Type B pancreatic cell (in vitro differentiated cells): ENCODE measurements around the gene IMMP2L. TPM values are rescaled to one million over a fixed set of nuclear protein-coding genes. Genes with fewer than 3 reads are reported as not detected.

Source experiments
- DNase-seq: peaks from one replicate; pipeline ENCODE4 v3.0.0; 2021; ENCODE audit warnings: mixed read lengths; ENCODE audit not compliant: unreplicated experiment; ENCODE audit errors: extremely low spot score
- H3K27ac Mint-ChIP-seq: 2 replicates; pipeline ENCODE4 v1.8.0; 2021; ENCODE audit warnings: mild to moderate bottlenecking, mixed read lengths
- H3K27me3 Mint-ChIP-seq: 2 replicates; pipeline ENCODE4 v1.8.0; 2021; ENCODE audit warnings: mixed read lengths
- H3K36me3 Mint-ChIP-seq: 2 replicates; pipeline ENCODE4 v1.8.0; 2021; ENCODE audit warnings: mixed read lengths
- H3K4me1 Mint-ChIP-seq: one replicate; pipeline ENCODE4 v1.8.0; 2021; ENCODE audit warnings: mixed read lengths; ENCODE audit not compliant: unreplicated experiment
- H3K4me3 Mint-ChIP-seq: 2 replicates; pipeline ENCODE4 v1.8.0; 2021; ENCODE audit warnings: mild to moderate bottlenecking, mixed read lengths
- H3K9me3 Mint-ChIP-seq: 2 replicates; pipeline ENCODE4 v1.8.0; 2021; ENCODE audit warnings: mixed read lengths
- CTCF ChIP-seq: fragments of 200-600 bp; sonication (generic); conservative IDR thresholded peaks from 2 replicates; pipeline ENCODE4 v1.5.0; 2021; ENCODE audit warnings: antibody characterized with exemption, mild to moderate bottlenecking
- total RNA-seq: library from RNA; stranded (reverse); gene quantifications from 2 replicates; pipeline ENCODE4 v1.2.1, GENCODE V29; 2021; ENCODE audit warnings: low replicate concordance

IMMP2L gene
- total RNA-seq, 1 donor from 2014 or later, result 23.0 TPM

DNA sequence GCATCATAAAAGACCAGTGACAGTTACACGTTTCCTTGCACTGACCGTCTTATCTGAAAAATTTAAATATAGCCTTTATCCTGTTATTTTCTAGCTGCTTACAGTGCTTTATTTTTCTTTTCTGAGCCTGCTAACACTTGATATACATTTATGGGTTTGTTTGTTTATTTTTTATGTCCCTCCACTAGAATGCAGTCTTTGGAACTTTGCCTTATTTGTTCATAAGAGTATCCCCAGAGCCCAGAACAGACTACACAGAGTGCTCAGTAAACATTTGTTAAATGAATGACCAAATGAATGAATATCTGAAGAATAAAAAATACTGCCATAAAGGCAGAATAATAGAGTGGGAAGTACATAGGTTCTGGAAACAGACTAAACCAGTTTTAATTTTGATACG, 673.7 kb downstream of the IMMP2L start:
- no peaks in the 10 kb centered on the region for H3K36me3 Mint-ChIP-seq
- H3K27ac Mint-ChIP-seq, result no peak overlapping the region
- no peaks in the 10 kb centered on the region for H3K27me3 Mint-ChIP-seq
- no peak for DNase-seq
- no peak overlapping the region for H3K4me3 Mint-ChIP-seq
- H3K4me1 Mint-ChIP-seq, result peaks cover 3% of the 10 kb centered on the region
- H3K9me3 Mint-ChIP-seq, result no peaks in the 10 kb centered on the region
- no peak for TF ChIP-seq CTCF

- no peaks in the 10 kb centered on the region for H3K36me3 Mint-ChIP-seq
- no peak overlapping the region for H3K4me3 Mint-ChIP-seq
- H3K27me3 Mint-ChIP-seq, result no peaks in the 10 kb centered on the region
- peaks cover 3% of the 10 kb centered on the region for H3K4me1 Mint-ChIP-seq
- DNase-seq, result no peak
- H3K27ac Mint-ChIP-seq, result no peak overlapping the region
- no peaks in the 10 kb centered on the region for H3K9me3 Mint-ChIP-seq
- TF ChIP-seq CTCF, result no peak
Observed at GRCh38 chr7:110885474-110885873, 676.8 kb downstream of the IMMP2L start.

- DNase-seq, result no peak
- H3K4me1 Mint-ChIP-seq, result peaks cover 3% of the 10 kb centered on the region
Observed at GRCh38 chr7:110881721-110882120, 680.6 kb downstream of the IMMP2L start.

GRCh38 chr7:110880971-110881370, 681.3 kb downstream of the IMMP2L start:
- H3K4me3 Mint-ChIP-seq, result no peak overlapping the region
- peaks cover 3% of the 10 kb centered on the region for H3K4me1 Mint-ChIP-seq
- peaks cover 7% of the 10 kb centered on the region for H3K9me3 Mint-ChIP-seq
- DNase-seq, result no peak
- no peak for TF ChIP-seq CTCF
- H3K27ac Mint-ChIP-seq, result no peak overlapping the region
- H3K27me3 Mint-ChIP-seq, result no peaks in the 10 kb centered on the region
- no peaks in the 10 kb centered on the region for H3K36me3 Mint-ChIP-seq

More at GRCh38 chr7:110881721-110882120, 680.6 kb downstream of the IMMP2L start:
- no peak for TF ChIP-seq CTCF
- H3K9me3 Mint-ChIP-seq, result peaks cover 7% of the 10 kb centered on the region
- no peaks in the 10 kb centered on the region for H3K27me3 Mint-ChIP-seq
- H3K4me3 Mint-ChIP-seq, result no peak overlapping the region
- H3K36me3 Mint-ChIP-seq, result no peaks in the 10 kb centered on the region
- H3K27ac Mint-ChIP-seq, result no peak overlapping the region

GRCh38 chr7:110877016-110877415, 685.3 kb downstream of the IMMP2L start:
- peaks cover 7% of the 10 kb centered on the region for H3K9me3 Mint-ChIP-seq
- no peak for TF ChIP-seq CTCF
- H3K27ac Mint-ChIP-seq, result no peak overlapping the region
- no peak overlapping the region for H3K4me3 Mint-ChIP-seq
- no peaks in the 10 kb centered on the region for H3K27me3 Mint-ChIP-seq
- H3K4me1 Mint-ChIP-seq, result no peaks in the 10 kb centered on the region
- DNase-seq, result no peak
- no peaks in the 10 kb centered on the region for H3K36me3 Mint-ChIP-seq

DNA sequence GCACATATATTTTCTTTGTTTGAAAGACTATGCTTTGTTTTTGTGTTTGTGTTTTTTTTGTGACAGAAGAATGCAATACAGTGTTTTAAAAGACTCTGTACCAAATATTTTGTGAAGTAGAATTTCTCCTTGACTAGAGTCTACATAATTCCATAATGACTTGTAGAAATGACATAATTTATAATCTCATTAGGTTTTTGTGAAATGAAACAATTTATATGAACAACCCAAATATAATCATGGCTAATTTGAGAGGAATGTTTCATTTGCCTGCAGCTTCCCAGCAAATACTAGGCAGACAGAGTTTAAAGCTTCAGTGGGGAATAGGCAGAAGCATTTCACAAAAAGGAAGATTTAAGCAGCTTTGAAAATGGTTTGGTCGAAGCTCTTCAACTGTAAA, 686.9 kb downstream of the IMMP2L start:
- no peak for TF ChIP-seq CTCF
- peaks cover 7% of the 10 kb centered on the region for H3K9me3 Mint-ChIP-seq
- H3K36me3 Mint-ChIP-seq, result no peaks in the 10 kb centered on the region
- no peak for DNase-seq
- no peak overlapping the region for H3K4me3 Mint-ChIP-seq
- H3K27ac Mint-ChIP-seq, result no peak overlapping the region
- no peaks in the 10 kb centered on the region for H3K4me1 Mint-ChIP-seq
- H3K27me3 Mint-ChIP-seq, result no peaks in the 10 kb centered on the region
